IPS-NIHi11 (cell line): Measurements from ENCODE around the gene DUOX2.
A peak's percentile ranks its signal among the peaks of the same experiment; 100 is the strongest.
"Not testable (repeated sequence)": the region's sequence is repeated elsewhere in the genome, so short reads cannot be mapped to it uniquely, and the experiment has no call there.

ENCODE experiments used
- DNase-seq: peaks from one replicate; pipeline ENCODE4 v3.0.0; 2012; ENCODE audit warnings: mixed read lengths, low spot score

The DUOX2 gene

DNA sequence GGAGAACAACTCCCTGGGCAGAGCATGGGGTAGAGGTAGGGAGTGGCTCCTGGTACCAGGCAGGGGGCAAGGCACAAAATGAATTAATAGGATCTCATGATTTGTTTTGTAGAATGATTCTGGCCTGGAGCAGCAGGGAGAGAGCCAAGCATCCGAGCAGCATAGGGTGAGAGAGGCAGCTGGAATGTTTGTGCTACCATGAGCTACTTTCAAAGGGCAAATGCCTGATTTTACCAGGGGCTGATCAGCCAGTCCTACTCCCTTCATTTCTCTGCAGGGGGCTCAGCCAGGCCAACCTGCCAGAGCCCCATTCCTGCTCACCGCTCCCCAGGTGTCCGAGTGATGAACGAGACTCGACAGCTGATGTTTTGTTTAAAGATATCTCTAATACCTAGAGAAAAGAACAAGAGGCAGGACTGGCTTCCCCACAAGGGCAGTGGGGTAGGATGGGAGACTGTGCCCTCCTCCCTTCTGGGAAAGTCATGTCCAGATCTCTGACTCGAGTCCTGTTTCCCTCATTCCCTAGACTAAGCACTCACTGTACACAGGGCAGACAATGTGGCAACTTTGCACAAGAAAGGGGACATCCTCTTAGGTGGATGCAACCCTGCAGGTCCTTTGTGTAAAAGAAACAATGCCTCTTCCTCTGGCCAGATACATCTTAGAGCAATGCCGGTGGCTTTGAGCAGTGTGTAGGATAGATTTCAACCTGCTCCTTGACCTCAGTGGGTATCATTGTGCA lies 12.9 kb downstream of the DUOX2 start:
- DNase-seq: peak; percentile 31

- no peak for DNase-seq
Measured at GRCh38 chr15:45099549-45100165, 14.3 kb downstream of the DUOX2 start.

GRCh38 chr15:45097466-45097865 lies 16.5 kb downstream of the DUOX2 start:
- no peak for DNase-seq

GRCh38 chr15:45095661-45096060 lies 18.3 kb downstream of the DUOX2 start:
- no peak for DNase-seq

- no peak for DNase-seq
Measured at GRCh38 chr15:45094358-45094730, 19.6 kb downstream of the DUOX2 start.

DNA sequence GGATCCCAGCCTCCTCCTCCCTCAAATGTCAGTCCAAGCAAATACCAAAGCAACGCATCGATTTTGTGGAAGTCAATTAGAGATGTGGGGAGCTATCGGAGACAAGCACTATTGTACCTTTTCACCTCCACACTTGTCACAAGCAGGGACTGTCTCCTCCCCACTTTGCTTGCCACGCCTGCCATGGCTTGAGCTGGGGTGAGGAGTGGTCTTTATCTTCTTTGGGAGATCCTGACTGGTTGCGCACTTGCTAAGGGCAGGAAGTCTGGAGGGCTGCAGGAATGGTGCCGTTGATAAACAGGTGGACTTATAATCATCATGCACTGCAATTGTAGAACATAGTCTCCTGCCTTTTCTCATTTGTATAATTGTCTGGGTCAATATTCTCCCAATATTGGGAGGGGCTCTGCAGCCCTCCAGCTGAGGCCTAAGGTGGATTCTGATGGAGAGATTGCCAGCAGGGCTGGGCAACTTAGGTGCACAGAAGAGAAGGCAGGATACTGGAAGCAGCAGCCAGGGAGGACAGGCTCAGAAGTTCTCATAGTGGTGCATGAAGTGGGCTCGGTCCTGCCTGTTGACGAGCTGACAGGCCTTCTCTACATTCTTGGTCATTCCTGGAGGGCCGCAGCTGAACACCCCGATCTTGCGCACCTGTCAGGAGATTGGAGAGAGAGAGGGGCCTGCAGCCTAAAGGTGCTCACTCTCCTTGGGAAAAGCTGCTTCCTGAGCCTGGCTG lies 20.2 kb downstream of the DUOX2 start:
- DNase-seq: no peak

GRCh38 chr15:45093013-45093412 lies 21.0 kb downstream of the DUOX2 start:
- no peak for DNase-seq

DNA sequence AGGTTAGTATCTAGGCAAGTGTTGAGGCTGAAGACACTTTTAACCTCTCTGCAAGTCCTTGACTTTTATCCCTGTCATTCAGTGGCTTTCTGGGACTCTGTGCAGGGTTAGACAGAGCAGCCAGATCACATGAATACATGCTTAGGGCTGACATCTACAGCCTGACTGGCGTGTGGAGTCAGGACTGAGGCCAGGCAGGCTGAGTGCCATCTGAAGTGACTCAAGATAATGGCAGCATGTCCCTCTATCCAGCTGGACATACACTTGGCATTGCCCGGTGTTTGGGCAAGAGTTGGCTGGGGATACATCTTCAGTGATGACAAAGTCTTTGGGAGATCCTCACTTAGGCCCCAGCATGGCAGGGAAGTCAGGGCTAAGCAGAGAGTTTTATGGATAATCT lies 22.4 kb downstream of the DUOX2 start:
- DNase-seq: no peak

DNA sequence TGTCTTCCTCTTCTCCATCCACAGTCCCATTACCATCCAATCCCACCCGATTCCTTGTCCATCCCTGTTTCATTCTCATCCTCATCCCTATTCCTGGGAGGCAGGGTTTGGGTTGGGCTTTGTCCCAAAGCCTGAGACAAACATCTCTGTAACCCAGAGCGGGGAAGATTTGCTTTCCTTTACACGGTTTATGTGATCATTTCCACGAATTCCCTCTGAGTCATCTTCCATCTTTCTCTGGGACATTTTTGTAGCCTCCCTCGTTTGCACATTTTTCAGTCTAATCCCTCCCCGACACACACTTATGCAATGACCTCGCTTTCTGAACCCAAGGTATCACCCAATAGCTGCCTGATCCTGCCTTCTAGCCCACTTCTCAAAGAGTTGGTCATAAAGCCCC lies 22.8 kb downstream of the DUOX2 start:
- no peak for DNase-seq

DNA sequence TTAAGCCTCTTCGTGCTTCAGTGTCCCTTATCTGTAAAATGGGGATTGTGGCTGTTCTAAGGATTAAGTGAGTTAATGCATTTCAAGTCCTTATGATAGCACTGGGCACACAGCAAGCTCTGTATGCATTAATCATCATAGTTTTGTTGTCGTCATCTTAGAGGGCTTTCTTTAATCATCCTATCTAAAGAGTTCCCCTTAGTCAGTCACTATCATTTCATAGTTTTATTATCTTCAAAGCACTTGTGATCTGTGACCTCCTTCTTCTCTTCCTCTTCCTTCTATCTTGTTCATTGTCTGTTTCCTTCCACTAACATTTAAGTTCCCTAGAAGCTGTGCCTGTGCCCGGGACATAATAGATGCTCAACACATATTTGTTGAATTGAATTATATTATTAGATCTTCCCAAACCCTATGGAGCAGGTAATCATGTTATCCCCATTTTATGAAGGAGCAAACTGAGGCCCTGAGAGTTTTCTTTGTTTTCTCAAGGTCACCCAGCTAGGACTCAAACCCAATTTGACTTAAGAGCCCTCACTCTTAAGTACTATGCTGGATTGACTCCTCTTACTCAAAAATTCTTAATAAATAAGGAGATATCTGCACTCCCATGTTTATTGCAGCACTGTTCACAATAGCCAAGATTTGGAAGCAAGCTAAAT lies 24.1 kb downstream of the DUOX2 start:
- no peak for DNase-seq

GRCh38 chr15:45088801-45089711 lies 24.9 kb downstream of the DUOX2 start:
- no peak for DNase-seq

DNA sequence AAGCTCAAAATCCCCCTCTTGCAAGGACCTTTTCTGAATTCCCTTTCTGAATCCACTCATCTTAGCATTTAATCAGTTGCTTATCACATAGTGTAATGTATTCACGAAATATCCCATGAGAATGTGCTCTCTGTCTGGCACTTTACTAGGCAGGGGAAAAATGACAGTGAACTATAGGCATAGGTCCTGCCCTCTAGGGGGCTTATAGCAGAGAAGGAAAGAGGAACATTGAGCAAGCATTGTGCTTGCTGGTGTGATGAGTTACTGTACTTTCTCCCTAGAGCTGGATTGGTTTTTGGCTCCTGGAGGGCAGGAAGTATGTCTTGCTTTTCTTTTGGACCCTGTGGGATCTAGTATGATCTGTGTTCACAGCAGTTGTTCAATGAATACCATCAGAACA lies 26.5 kb downstream of the DUOX2 start:
- no peak for DNase-seq

DNA sequence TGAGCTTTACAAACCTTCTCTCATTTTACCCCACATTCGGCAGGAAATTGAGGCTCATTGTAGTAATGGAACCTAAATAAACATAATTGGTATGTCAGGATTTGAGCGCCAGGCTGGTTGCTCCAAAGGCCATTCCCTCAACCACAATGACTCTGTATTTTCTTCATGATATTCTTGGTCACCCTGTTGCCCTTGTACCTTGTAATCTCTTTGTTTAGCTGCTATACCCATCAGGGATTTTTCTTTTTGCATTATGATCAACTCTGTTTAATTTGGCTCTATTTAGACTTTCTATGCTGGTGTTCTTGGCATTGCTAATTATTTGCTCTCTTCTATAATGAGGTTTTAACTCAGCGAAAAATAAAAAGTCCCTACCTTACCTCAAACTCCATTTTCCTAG lies 29.8 kb downstream of the DUOX2 start:
- no peak for DNase-seq

DNA sequence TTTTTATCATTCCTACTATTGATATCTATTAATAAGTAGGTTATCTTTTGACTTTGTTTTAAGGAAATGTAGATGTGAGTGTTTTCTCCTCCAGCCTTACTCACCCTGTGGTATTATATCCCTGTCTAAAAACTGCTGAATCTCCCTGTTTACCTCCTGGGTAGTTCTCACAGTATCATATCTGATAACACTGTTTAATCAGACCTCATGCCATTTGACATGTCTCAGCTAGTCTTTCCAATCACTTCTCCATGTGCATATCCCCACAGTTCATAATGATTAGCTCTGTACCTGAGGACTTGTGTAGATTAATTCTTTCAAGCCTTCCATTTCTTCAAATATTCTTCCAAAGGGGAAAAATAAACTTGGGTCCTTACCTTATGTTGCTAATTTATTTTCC lies 30.7 kb downstream of the DUOX2 start:
- DNase-seq: no peak

GRCh38 chr15:45082412-45082811 lies 31.6 kb downstream of the DUOX2 start:
- DNase-seq: not testable (repeated sequence)

DNA sequence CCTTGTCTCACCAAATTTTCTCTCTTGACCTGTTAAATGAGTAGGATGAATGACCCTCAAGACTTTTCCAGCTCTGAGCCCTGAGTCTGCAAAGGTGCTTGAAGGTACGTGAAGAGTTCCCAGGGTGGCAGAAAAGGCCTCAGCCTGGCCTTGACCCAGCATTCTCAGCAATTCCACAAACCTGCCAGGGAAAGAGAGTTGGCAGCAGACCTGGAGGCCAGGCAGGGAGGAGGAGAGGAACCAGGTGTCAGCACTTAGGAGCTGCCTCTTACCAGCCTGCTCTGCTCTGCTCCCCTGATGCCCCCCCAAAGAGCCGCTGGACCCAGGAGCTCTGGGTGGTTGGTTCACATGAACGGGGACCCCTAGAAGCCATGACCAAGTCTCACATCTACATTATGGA lies 33.4 kb downstream of the DUOX2 start:
- not testable (repeated sequence) for DNase-seq

- not testable (repeated sequence) for DNase-seq
Measured at GRCh38 chr15:45079628-45080246, 34.2 kb downstream of the DUOX2 start.

DNA sequence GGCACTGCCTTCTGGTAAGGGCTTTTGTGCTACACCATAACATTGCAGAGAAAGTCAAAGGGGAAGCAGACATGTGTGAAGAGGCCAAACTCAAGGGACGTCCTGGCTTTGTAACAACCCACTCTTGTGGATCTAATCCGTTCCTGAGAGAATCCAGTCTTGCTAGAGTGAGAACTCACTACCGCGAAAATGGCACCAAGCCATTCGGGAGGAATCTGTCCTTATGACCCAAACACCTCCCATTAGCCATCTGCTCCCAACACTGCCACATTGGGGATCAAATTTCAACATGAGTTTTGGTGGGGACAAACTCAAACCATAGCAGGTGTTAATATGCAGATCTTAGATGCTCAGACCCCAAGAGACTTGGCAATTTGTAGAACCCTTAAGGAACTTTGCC lies 34.8 kb downstream of the DUOX2 start:
- not testable (repeated sequence) for DNase-seq

DNA sequence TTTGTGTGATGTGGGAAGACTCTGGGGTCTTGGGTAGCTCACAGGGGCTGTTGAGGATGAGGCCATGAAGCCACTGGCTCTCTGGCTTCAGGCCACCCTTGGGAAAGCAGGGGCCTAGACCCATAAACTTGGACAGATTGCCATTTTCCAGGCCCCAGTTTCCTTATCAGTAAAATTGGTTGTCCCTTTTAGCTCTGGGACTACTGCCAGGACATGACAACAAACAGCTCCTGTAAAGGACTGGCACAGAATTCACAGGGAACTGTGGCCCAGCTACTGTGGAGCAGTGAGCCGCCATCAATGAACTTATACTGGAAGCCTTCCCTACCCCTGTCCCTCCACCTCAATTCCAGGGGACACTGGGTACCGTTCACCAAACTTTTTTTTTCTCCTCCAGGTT lies 36.6 kb downstream of the DUOX2 start:
- DNase-seq: not testable (repeated sequence)

DNA sequence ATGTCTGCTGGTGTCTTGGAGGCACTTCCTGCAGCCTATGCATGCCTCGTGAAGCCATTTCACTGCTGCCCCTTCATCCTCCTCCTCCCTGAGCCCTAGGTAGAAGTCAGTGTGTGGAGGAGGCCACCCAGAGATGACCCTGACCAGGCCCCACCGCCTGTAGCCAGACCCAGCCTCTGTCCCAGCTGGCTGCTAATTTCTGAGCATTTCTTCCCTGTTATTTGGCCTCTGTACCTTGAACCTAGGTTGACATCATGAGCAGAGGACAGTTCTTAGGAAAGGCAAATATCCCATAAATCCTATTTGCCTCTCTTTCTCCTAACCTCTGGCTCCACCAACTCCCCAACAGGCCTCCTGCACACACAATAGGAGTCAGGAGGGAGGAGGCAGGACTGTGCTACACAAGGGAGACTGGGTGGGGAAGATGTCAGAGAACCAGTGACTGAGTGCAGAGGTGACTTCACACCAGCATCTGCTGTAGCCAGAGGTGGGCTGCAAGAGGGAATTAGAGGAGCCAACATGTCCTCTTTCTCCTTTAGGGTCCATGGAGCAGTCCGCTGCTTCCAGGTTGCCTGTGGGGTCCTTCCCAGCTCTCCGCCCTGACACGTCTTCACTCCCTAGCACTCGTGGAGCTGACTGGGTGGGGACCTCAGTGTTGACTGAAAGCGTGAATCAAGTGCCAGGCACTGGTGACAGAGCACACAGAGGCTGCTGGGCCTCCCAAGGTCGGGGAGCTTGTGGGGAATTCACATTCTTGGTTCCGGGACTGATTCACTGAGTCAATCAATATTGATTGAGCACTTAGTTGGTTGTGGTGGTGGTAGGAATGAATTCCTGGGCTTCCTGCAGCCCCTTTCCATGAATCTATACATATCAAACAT lies 38.3 kb downstream of the DUOX2 start:
- not testable (repeated sequence) for DNase-seq
